ENCODE results near the gene CAPG. TPM values are rescaled to one million over a fixed set of nuclear protein-coding genes. Genes with fewer than 3 reads are reported as not detected.

The CAPG gene
- total and polyA plus RNA-seq, 10 of the 15 experiments (the other 5 are each of a cell fraction or from before 2014, with no cell fraction given), result 26.3 to 192 (median 100) TPM

DNA sequence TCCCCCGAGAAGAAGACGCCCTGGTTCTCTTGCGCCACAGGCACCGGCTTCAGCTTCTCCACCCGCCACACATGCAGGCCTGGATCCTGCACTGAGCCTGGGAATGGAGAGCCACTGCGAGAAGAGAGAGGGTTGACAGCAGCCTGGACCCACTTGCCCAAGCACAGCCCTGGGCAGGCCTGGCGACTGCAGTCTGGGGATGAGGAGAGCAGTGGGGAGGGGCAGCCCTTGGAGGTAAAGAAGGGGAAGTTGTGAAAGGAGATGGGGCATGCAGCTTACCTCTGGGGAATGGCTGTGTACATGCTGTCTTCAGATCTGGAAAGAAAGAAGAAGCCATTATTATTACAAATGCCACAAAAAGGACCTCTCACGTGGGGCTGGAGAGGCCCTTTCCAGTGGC lies 8.3 kb downstream of the CAPG start:
- no TSS peak for BruUV-seq (replicated peaks)
- SMC1A ChIA-PET (ENCODE audit: uncharacterized antibody, unreplicated experiment), result interaction anchor here (1.0 kb wide), 1 partner anchor 150 kb away, joined by 3 read pairs; no protein-coding TSS in a partner anchor
- H3K4me2 ChIP-seq (ENCODE audit: control insufficient read depth, insufficient read depth), result no peak overlapping the region
- WGBS (ENCODE audit: insufficient coverage, insufficient replicate concordance, low lambda C conversion rate, missing lambda C conversion rate), result 82% methylated on average over 8 of the region's 8 CpGs
- in situ Hi-C loops (cut with MboI) (no loop called here), intact Hi-C loops (cut with micrococcal nuclease; ENCODE audit: unreplicated experiment) (no loop called here)
- no peak overlapping the region for H2AFZ ChIP-seq (ENCODE audit: control insufficient read depth, low read depth, low read length)
- DNase-seq (ENCODE audit: low read depth, low spot score) (no peak), ATAC-seq (0 out of 3 replicates have a peak, but pooled peaks have one; percentile 29), FAIRE-seq (no peak)
- H3K4me3 ChIP-seq, result no peak overlapping the region
- H3K27me3 ChIP-seq (replicated peaks in 1 of 2; ENCODE audit: control insufficient read depth in 2 of 2, insufficient read depth in 2 of 2, low read length in 1 of 2), result no peaks in the 10 kb centered on the region
- CTCF ChIA-PET, result no interaction called here
- no peaks in the 10 kb centered on the region; a peak in 2 of 4 replicates for H3K36me3 ChIP-seq (ENCODE audit: control insufficient read depth in 2 of 2, insufficient read depth in 2 of 2, low read length in 1 of 2)
- RAD21 ChIA-PET (ENCODE audit: unreplicated experiment), result no interaction called here
- no peaks in the 10 kb centered on the region for H4K20me1 ChIP-seq (ENCODE audit: control insufficient read depth, insufficient read depth)
- no peaks in the 10 kb centered on the region; the same call in 1 of the 3 replicates for H3K9me3 ChIP-seq (replicated peaks; ENCODE audit: control insufficient read depth, insufficient read depth, low read length)
- H3K79me2 ChIP-seq (ENCODE audit: control insufficient read depth, insufficient read depth, low read length), result no peaks in the 10 kb centered on the region
- H3K9ac ChIP-seq (ENCODE audit: control insufficient read depth, insufficient read depth, low read length), result no peak overlapping the region
- TF ChIP-seq CEBPB (IDR thresholded peaks at IDR 0.05; ENCODE audit: borderline replicate concordance in 1 of 2, low read depth in 2 of 2, low read length in 2 of 2) (no peak), ZNF24 (IDR thresholded peaks at IDR 0.05) (no peak), TARDBP (IDR thresholded peaks at IDR 0.05; ENCODE audit: borderline replicate concordance) (no peak), NFYB (IDR thresholded peaks at IDR 0.05; ENCODE audit: insufficient read depth, low read depth, low read length) (no peak)
- TF ChIP-seq, protein P1, sequence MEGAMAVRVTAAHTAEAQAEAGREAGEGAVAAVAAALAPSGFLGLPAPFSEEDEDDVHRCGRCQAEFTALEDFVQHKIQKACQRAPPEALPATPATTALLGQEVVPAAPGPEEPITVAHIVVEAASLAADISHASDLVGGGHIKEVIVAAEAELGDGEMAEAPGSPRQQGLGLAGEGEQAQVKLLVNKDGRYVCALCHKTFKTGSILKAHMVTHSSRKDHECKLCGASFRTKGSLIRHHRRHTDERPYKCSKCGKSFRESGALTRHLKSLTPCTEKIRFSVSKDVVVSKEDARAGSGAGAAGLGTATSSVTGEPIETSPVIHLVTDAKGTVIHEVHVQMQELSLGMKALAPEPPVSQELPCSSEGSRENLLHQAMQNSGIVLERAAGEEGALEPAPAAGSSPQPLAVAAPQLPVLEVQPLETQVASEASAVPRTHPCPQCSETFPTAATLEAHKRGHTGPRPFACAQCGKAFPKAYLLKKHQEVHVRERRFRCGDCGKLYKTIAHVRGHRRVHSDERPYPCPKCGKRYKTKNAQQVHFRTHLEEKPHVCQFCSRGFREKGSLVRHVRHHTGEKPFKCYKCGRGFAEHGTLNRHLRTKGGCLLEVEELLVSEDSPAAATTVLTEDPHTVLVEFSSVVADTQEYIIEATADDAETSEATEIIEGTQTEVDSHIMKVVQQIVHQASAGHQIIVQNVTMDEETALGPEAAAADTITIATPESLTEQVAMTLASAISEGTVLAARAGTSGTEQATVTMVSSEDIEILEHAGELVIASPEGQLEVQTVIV (IDR thresholded peaks at IDR 0.05; ENCODE audit: borderline replicate concordance, partially characterized antibody), result no peak
- POLR2A ChIA-PET, result no interaction called here
- no peak overlapping the region for H3K27ac ChIP-seq (ENCODE audit: control insufficient read depth, insufficient read depth)
- H3K4me1 ChIP-seq (ENCODE audit: control insufficient read depth, insufficient read depth, low read length), result peaks cover 8% of the 10 kb centered on the region

DNA sequence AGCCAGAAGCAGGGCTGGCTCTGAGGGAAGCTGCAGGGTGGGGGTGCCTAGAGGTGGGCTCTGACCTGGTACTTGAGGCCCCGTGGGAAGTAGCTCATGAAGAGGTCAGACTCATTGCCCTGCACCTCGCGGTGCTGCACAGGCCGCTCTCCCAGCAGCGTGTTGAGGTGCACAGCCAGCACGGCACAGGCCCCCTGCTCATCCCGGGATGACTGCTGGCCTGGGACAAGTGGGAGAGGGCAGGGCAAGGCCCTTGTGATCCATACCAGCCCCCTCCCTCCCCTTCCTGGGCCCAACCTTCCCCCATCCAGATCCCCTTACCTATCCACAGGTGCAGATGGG lies 8.7 kb downstream of the CAPG start:
- Histone ChIP-seq H4K20me1 (ENCODE audit: control insufficient read depth, insufficient read depth) (no peaks in the 10 kb centered on the region), H3K27ac (ENCODE audit: control insufficient read depth, insufficient read depth) (no peak overlapping the region), H3K9me3 (replicated peaks; ENCODE audit: control insufficient read depth, insufficient read depth, low read length) (no peaks in the 10 kb centered on the region; the same call in 1 of the 3 replicates), H3K4me3 (no peak overlapping the region), H3K4me1 (ENCODE audit: control insufficient read depth, insufficient read depth, low read length) (peaks cover 11% of the 10 kb centered on the region), H3K79me2 (ENCODE audit: control insufficient read depth, insufficient read depth, low read length) (no peaks in the 10 kb centered on the region), H3K9ac (ENCODE audit: control insufficient read depth, insufficient read depth, low read length) (no peak overlapping the region), H3K27me3 (replicated peaks in 1 of 2; ENCODE audit: control insufficient read depth in 2 of 2, insufficient read depth in 2 of 2, low read length in 1 of 2) (no peaks in the 10 kb centered on the region), H3K36me3 (ENCODE audit: control insufficient read depth in 2 of 2, insufficient read depth in 2 of 2, low read length in 1 of 2) (no peaks in the 10 kb centered on the region; a peak in 2 of 4 replicates), H2AFZ (ENCODE audit: control insufficient read depth, low read depth, low read length) (no peak overlapping the region), H3K4me2 (ENCODE audit: control insufficient read depth, insufficient read depth) (no peak overlapping the region)
- no peak for FAIRE-seq
- RAD21 ChIA-PET (ENCODE audit: unreplicated experiment), result no interaction called here
- POLR2A ChIA-PET, result no interaction called here
- intact Hi-C loops (cut with micrococcal nuclease; ENCODE audit: unreplicated experiment) (no loop called here), in situ Hi-C loops (cut with MboI) (no loop called here)
- BruUV-seq (replicated peaks), result TSS peak; percentile 48
- 50% methylated on average over 1 of the region's 7 CpGs for WGBS (ENCODE audit: insufficient coverage, insufficient replicate concordance, low lambda C conversion rate, missing lambda C conversion rate)
- ATAC-seq, result no peak
- SMC1A ChIA-PET (ENCODE audit: uncharacterized antibody, unreplicated experiment), result no interaction called here
- CTCF ChIA-PET, result no interaction called here
- no peak for DNase-seq (ENCODE audit: low read depth, low spot score)
- TF ChIP-seq ZSCAN29 (IDR thresholded peaks at IDR 0.05), result no peak
- no peak for TF ChIP-seq CBFB (IDR thresholded peaks at IDR 0.05; ENCODE audit: low read depth)
- TF ChIP-seq, protein P2, sequence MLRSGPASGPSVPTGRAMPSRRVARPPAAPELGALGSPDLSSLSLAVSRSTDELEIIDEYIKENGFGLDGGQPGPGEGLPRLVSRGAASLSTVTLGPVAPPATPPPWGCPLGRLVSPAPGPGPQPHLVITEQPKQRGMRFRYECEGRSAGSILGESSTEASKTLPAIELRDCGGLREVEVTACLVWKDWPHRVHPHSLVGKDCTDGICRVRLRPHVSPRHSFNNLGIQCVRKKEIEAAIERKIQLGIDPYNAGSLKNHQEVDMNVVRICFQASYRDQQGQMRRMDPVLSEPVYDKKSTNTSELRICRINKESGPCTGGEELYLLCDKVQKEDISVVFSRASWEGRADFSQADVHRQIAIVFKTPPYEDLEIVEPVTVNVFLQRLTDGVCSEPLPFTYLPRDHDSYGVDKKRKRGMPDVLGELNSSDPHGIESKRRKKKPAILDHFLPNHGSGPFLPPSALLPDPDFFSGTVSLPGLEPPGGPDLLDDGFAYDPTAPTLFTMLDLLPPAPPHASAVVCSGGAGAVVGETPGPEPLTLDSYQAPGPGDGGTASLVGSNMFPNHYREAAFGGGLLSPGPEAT (IDR thresholded peaks at IDR 0.05; ENCODE audit: low read depth), result no peak
- TF ChIP-seq, protein P1 (IDR thresholded peaks at IDR 0.05; ENCODE audit: borderline replicate concordance, partially characterized antibody), result no peak
- TF ChIP-seq YY1 (IDR thresholded peaks at IDR 0.05; ENCODE audit: low read depth, low read length), result no peak
- TF ChIP-seq NR2C2 (IDR thresholded peaks at IDR 0.05; ENCODE audit: borderline replicate concordance, control insufficient read depth, insufficient read length, low read depth), result no peak
- TF ChIP-seq POLR2A (IDR thresholded peaks at IDR 0.05; ENCODE audit: low read depth, low read length), result no peak
- no peak for TF ChIP-seq FOS (IDR thresholded peaks at IDR 0.05; ENCODE audit: borderline replicate concordance, extremely low read depth, insufficient read length)
